Uterus (tissue), 2 donors: Measurements from ENCODE around the gene TRAF3.

Source experiments
- POLR2A ChIP-seq, 2 donors: fragments of 450-650 bp; IDR thresholded peaks; one replicate each; pipeline ENCODE4 v1.6.1; 2016; ENCODE audit warnings: antibody characterized with exemption in 2 of 2, mild to moderate bottlenecking in 1 of 2, moderate library complexity in 1 of 2
- TF ChIP-seq, protein P1 (sequence below), 4 experiments: fragments of 200-600 bp in 2 of 4; fragments of 450-650 bp in 2 of 4; sonication (generic) in 2 of 4; IDR thresholded peaks; one replicate each; pipeline ENCODE4 v1.5.1; 2016 to 2019; ENCODE audit warnings: antibody characterized with exemption in 4 of 4, mild to moderate bottlenecking in 2 of 4, moderate library complexity in 1 of 4

DNA sequence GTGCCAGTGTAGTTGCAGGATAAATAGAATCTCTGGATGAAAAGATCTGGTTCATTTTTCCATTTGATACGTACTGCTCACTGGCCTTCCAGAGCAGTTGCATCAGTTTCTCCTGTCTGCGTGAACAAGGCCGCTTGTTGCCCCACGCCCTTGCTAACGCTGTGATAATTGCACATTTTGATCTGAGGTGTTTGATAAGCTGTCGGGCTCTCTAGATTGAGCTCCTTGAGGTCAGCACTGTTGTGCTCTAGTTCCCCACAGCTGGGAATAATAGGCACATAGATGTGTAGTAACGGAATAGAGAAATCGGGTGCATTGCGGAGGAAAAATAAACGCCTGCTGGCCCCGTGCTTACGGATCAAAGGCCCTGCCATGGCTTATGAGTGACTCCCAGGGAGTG, 42.8 kb upstream of the TRAF3 start:
- TF ChIP-seq, protein P1, sequence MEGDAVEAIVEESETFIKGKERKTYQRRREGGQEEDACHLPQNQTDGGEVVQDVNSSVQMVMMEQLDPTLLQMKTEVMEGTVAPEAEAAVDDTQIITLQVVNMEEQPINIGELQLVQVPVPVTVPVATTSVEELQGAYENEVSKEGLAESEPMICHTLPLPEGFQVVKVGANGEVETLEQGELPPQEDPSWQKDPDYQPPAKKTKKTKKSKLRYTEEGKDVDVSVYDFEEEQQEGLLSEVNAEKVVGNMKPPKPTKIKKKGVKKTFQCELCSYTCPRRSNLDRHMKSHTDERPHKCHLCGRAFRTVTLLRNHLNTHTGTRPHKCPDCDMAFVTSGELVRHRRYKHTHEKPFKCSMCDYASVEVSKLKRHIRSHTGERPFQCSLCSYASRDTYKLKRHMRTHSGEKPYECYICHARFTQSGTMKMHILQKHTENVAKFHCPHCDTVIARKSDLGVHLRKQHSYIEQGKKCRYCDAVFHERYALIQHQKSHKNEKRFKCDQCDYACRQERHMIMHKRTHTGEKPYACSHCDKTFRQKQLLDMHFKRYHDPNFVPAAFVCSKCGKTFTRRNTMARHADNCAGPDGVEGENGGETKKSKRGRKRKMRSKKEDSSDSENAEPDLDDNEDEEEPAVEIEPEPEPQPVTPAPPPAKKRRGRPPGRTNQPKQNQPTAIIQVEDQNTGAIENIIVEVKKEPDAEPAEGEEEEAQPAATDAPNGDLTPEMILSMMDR (IDR thresholded peaks at IDR 0.05) = no peak
- TF ChIP-seq POLR2A (IDR thresholded peaks at IDR 0.05) = no peak
